GM12878 (cell line): Measurements from ENCODE around the gene GBGT1. TPM values are rescaled to one million over a fixed set of nuclear protein-coding genes. Genes with fewer than 3 reads are reported as not detected.
A peak's percentile ranks its signal among the peaks of the same experiment; 100 is the strongest.

Source experiments
- ATAC-seq: fragments of 200-7000 bp; cut with Tn5 transposase; 3 replicates; pipeline ENCODE4 v1.9.1; 2020; ENCODE audit warnings: mild to moderate bottlenecking, moderate library complexity
- BruUV-seq: library from RNA; stranded (reverse); fragments of 400-500 nt; replicated peaks from 2 replicates; lab custom pipeline; 2021; lab: Mats Ljungman, UMichigan
- CTCF ChIA-PET: fragments of 300-600 bp; sonication (Branson Sonifier 250); formaldehyde crosslinking; extraction: SDS; loops from one replicate; lab custom pipeline; 2021; ENCODE audit warnings: inconsistent platforms; lab: Yijun Ruan, JAX
- POLR2A ChIA-PET: fragments of 350-600 bp; formaldehyde crosslinking; extraction: SDS; loops from one replicate; lab custom pipeline; 2021; ENCODE audit warnings: inconsistent platforms; lab: Charles Lee
- RAD21 ChIA-PET: fragments of 300-600 bp; sonication (Branson Sonifier 250); formaldehyde crosslinking; loops from one replicate; lab custom pipeline; 2023; ENCODE audit warnings: antibody characterized with exemption; ENCODE audit not compliant: unreplicated experiment; lab: Charles Lee
- SMC1A ChIA-PET: fragments of 300-600 bp; sonication (Branson Sonifier 250); formaldehyde crosslinking; loops from one replicate; lab custom pipeline; 2023; ENCODE audit not compliant: unreplicated experiment, uncharacterized antibody; lab: Charles Lee
- DNase-seq: peaks from one replicate; pipeline ENCODE4 v3.0.0-alpha.2; 2011; ENCODE audit warnings: low read depth, low spot score
- FAIRE-seq: peaks from 3 replicates; lab custom pipeline; 2011; peaks lifted over from hg19 to GRCh38; lab: Jason Lieb, UNC
- H2AFZ ChIP-seq: 2 replicates; pipeline ENCODE4 v1.6.0; 2011; ENCODE audit warnings: low read depth, low read length, control low read depth; ENCODE audit not compliant: control insufficient read depth
- H3K27ac ChIP-seq: 2 replicates; pipeline ENCODE4 v1.5.1; 2011; ENCODE audit warnings: control low read depth; ENCODE audit not compliant: control insufficient read depth, insufficient read depth
- H3K27me3 ChIP-seq, 2 experiments: replicated peaks in 1 of 2; 2 replicates each; pipeline versions ENCODE4 v1.6.0 to v1.6.1; 2011; ENCODE audit warnings: low read length in 1 of 2; ENCODE audit not compliant: control insufficient read depth in 2 of 2, insufficient read depth in 2 of 2
- H3K36me3 ChIP-seq, 2 experiments: 2 replicates each; pipeline ENCODE4 v1.5.1; 2011; ENCODE audit warnings: low read length in 1 of 2; ENCODE audit not compliant: control insufficient read depth in 2 of 2, insufficient read depth in 2 of 2
- H3K4me1 ChIP-seq: 2 replicates; pipeline ENCODE4 v1.6.1; 2011; ENCODE audit warnings: mild to moderate bottlenecking, low read length, moderate library complexity, mixed read lengths; ENCODE audit not compliant: control insufficient read depth, insufficient read depth
- H3K4me2 ChIP-seq: 2 replicates; pipeline ENCODE4 v1.6.0; 2011; ENCODE audit warnings: control low read depth; ENCODE audit not compliant: control insufficient read depth, insufficient read depth
- H3K4me3 ChIP-seq: fragments of 200-600 bp; sonication (generic); 2 replicates; pipeline ENCODE4 v1.5.1; 2016
- H3K79me2 ChIP-seq: 2 replicates; pipeline ENCODE4 v1.6.0; 2011; ENCODE audit warnings: low read length; ENCODE audit not compliant: control insufficient read depth, insufficient read depth
- H3K9ac ChIP-seq: 2 replicates; pipeline ENCODE4 v1.8.0; 2011; ENCODE audit warnings: low read length, control low read depth, mixed read lengths; ENCODE audit not compliant: control insufficient read depth, insufficient read depth
- H3K9me3 ChIP-seq: replicated peaks from 3 replicates; pipeline ENCODE4 v1.5.1; 2011; ENCODE audit warnings: mild to moderate bottlenecking, low read length; ENCODE audit not compliant: control insufficient read depth, insufficient read depth
- H4K20me1 ChIP-seq: 2 replicates; pipeline ENCODE4 v1.6.0; 2011; ENCODE audit not compliant: control insufficient read depth, insufficient read depth
- BMI1 ChIP-seq: fragments of 450-650 bp; IDR thresholded peaks from 2 replicates; pipeline ENCODE4 v1.6.1; 2016; ENCODE audit warnings: mild to moderate bottlenecking, moderate library complexity, borderline replicate concordance
- JUND ChIP-seq: IDR thresholded peaks from 2 replicates; pipeline ENCODE4 v1.6.1; 2012; ENCODE audit warnings: low read depth, mild to moderate bottlenecking, low read length, improper control_type of control experiment, moderate library complexity
- NFIC ChIP-seq: IDR thresholded peaks from 2 replicates; pipeline ENCODE4 v1.6.1; 2012; ENCODE audit warnings: low read depth, mild to moderate bottlenecking, inconsistent platforms, low read length, moderate library complexity
- NFYA ChIP-seq: IDR thresholded peaks from 2 replicates; pipeline ENCODE4 v1.6.1; 2011; ENCODE audit warnings: low read depth, mild to moderate bottlenecking, low read length, improper control_type of control experiment, borderline replicate concordance
- ZSCAN29 ChIP-seq: fragments of 450-650 bp; IDR thresholded peaks from 2 replicates; pipeline ENCODE4 v1.6.1; 2017; ENCODE audit warnings: mild to moderate bottlenecking, moderate library complexity
- WGBS: methylation state at CpG from one replicate; pipeline ENCODE4 v1.1.6; 2016; ENCODE audit warnings: low lambda C conversion rate; ENCODE audit not compliant: insufficient replicate concordance, insufficient coverage; ENCODE audit errors: missing lambda C conversion rate; 5-methylcytosine and 5-hydroxymethylcytosine counted together
- in situ Hi-C: fragments of 300-500 bp; cut with MboI; formaldehyde crosslinking; loops from 9 replicates; pipeline ENCODE4 v1.14.3; 2018; ENCODE audit warnings: mixed read lengths
- intact Hi-C: fragments of 100-400 bp; cut with micrococcal nuclease; formaldehyde crosslinking; loops from one replicate; pipeline ENCODE4 v1.14.2; 2022; ENCODE audit not compliant: unreplicated experiment
- polyA plus RNA-seq, 11 experiments: library from polyadenylated mRNA; depleted of rRNA in 4 of 11; unstranded in 6 of 11; stranded (reverse) in 5 of 11; fragments of >200 nt; fragmentation: Nextera tagmentation in 4 of 11; fragmentation: Illumina TruSeq in 1 of 11; extraction: Ambion mirVana in 4 of 11; extraction: Trizol in 1 of 11; gene quantifications; 1 replicate in 1 of 11; 2 replicates in 10 of 11; pipeline versions ENCODE4 v1.2.1 to v1.2.3, GENCODE V29; 2011 to 2016; ENCODE audit warnings: inconsistent platforms in 2 of 11, missing spikeins in 2 of 11, low read depth in 1 of 11
- total RNA-seq, 4 experiments: library from RNA; depleted of rRNA in 3 of 4; stranded (reverse); fragments of >200 nt in 3 of 4; fragmentation: Illumina TruSeq in 1 of 4; extraction: Trizol in 1 of 4; gene quantifications; 2 replicates each; pipeline versions ENCODE4 v1.2.1 to v1.2.3, GENCODE V29; 2013 to 2021
- TF ChIP-seq, protein P1 (sequence below): IDR thresholded peaks from 2 replicates; pipeline ENCODE4 v1.6.1; 2011; ENCODE audit warnings: mild to moderate bottlenecking, low read depth, low read length, moderate library complexity; ENCODE audit not compliant: insufficient replicate concordance
- TF ChIP-seq, protein P2 (sequence below): IDR thresholded peaks from 2 replicates; pipeline ENCODE4 v1.6.1; 2011; ENCODE audit warnings: borderline replicate concordance, low read depth, mild to moderate bottlenecking, moderate library complexity, low read length; ENCODE audit not compliant: insufficient read depth, poor library complexity, severe bottlenecking
- TF ChIP-seq, protein P3 (sequence below): fragments of 450-650 bp; IDR thresholded peaks from 2 replicates; pipeline ENCODE4 v1.6.1; 2017; ENCODE audit warnings: mild to moderate bottlenecking, moderate library complexity
- TF ChIP-seq, protein P4 (sequence below): fragments of 450-650 bp; IDR thresholded peaks from 2 replicates; pipeline ENCODE4 v1.6.1; 2014; ENCODE audit warnings: mild to moderate bottlenecking

Gene GBGT1
- total and polyA plus RNA-seq, 10 of the 15 experiments (the other 5 are each of a cell fraction or from before 2014, with no cell fraction given) = 0.08 to 1.9 (median 0.49) TPM

DNA sequence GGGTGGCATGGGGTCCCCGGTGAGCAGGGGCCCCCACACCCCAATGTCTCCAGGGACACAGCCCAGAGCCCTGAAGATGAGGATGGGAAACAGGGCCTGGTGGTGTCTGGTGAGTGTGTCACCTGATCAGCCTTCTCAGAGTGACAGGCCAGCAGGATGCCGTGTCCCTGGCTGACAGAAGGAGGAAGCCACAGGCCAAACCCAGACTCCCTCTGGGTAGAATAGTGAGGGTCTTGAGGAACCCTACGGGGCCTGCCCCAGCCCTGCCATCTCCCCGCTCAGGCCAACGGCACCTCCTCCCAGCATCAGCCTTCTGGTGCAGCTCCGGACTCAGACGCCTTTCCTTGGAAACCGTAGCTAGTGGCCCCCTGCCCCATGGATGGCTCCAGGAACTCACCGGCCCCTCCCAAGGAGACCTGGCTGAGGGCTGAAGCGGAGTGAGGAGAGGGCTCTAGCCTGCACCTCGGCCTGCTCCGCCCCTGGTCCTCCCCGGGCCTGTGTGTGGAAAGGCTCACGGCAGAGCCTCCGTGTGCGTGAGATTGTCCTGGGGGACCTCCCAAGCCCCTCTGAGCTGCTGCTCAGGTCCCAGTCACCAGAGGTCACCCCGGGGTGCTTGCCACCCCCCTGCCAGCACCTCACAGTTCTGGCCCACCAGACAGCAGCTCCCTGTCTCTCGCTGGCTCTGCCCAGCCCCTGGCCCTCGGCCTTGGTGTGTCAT, 48.7 kb downstream of the GBGT1 start:
- ChIA-PET POLR2A (interaction anchor here (0.6 to 7.3 kb wide), 11 partner anchors 9 to 910 kb away, joined by 3 to 66 read pairs (median 17); partner anchors contain the start of genes BRD3OS, GTF3C5 and SLC2A6), SMC1A (interaction anchor here (0.8 to 3.9 kb wide), 11 partner anchors 11 to 93 kb away, joined by 3 to 44 read pairs (median 4); no protein-coding TSS in a partner anchor), RAD21 (interaction anchor here (0.7 to 14.4 kb wide), 7 partner anchors 11 to 84 kb away, joined by 3 to 219 read pairs (median 5); partner anchors contain the start of gene GTF3C5), CTCF (interaction anchor here (0.7 to 22.5 kb wide), 14 partner anchors 8 to 93 kb away, joined by 3 to 401 read pairs (median 4); no protein-coding TSS in a partner anchor)
- Histone ChIP-seq H3K9me3 (no peaks in the 10 kb centered on the region), H3K36me3 (peaks cover 3 to 6% of the 10 kb centered on the region in 2 experiments; a peak in 3 of 4 replicates), H3K4me2 (peak overlapping the region; percentile 87), H3K27me3 (no peaks in the 10 kb centered on the region), H2AFZ (no peak overlapping the region), H3K4me1 (peaks cover 67% of the 10 kb centered on the region), H4K20me1 (no peaks in the 10 kb centered on the region; the same call in 1 of the 2 replicates), H3K27ac (peak overlapping the region; percentile 88), H3K9ac (peak overlapping the region; percentile 73), H3K4me3 (peak overlapping the region; percentile 63; the same call in 1 of the 2 replicates), H3K79me2 (peaks cover 68% of the 10 kb centered on the region)
- intact Hi-C loops = loop anchor here (2.0 kb wide), 1 partner anchor 30 kb away; no protein-coding TSS in a partner anchor
- ATAC-seq (peak; percentile 49), DNase-seq (no peak), FAIRE-seq (no peak)
- 33% methylated on average over 17 of the region's 19 CpGs for WGBS
- BruUV-seq = no TSS peak
- in situ Hi-C loops = no loop called here
- TF ChIP-seq JUND (no peak), BMI1 (no peak), NFIC (no peak), ZSCAN29 (no peak), NFYA (no peak)
- TF ChIP-seq, protein P1, sequence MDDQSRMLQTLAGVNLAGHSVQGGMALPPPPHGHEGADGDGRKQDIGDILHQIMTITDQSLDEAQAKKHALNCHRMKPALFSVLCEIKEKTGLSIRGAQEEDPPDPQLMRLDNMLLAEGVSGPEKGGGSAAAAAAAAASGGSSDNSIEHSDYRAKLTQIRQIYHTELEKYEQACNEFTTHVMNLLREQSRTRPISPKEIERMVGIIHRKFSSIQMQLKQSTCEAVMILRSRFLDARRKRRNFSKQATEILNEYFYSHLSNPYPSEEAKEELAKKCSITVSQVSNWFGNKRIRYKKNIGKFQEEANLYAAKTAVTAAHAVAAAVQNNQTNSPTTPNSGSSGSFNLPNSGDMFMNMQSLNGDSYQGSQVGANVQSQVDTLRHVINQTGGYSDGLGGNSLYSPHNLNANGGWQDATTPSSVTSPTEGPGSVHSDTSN = peak; percentile 81
- TF ChIP-seq, protein P2, sequence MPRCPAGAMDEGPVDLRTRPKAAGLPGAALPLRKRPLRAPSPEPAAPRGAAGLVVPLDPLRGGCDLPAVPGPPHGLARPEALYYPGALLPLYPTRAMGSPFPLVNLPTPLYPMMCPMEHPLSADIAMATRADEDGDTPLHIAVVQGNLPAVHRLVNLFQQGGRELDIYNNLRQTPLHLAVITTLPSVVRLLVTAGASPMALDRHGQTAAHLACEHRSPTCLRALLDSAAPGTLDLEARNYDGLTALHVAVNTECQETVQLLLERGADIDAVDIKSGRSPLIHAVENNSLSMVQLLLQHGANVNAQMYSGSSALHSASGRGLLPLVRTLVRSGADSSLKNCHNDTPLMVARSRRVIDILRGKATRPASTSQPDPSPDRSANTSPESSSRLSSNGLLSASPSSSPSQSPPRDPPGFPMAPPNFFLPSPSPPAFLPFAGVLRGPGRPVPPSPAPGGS = no peak
- TF ChIP-seq, protein P3, sequence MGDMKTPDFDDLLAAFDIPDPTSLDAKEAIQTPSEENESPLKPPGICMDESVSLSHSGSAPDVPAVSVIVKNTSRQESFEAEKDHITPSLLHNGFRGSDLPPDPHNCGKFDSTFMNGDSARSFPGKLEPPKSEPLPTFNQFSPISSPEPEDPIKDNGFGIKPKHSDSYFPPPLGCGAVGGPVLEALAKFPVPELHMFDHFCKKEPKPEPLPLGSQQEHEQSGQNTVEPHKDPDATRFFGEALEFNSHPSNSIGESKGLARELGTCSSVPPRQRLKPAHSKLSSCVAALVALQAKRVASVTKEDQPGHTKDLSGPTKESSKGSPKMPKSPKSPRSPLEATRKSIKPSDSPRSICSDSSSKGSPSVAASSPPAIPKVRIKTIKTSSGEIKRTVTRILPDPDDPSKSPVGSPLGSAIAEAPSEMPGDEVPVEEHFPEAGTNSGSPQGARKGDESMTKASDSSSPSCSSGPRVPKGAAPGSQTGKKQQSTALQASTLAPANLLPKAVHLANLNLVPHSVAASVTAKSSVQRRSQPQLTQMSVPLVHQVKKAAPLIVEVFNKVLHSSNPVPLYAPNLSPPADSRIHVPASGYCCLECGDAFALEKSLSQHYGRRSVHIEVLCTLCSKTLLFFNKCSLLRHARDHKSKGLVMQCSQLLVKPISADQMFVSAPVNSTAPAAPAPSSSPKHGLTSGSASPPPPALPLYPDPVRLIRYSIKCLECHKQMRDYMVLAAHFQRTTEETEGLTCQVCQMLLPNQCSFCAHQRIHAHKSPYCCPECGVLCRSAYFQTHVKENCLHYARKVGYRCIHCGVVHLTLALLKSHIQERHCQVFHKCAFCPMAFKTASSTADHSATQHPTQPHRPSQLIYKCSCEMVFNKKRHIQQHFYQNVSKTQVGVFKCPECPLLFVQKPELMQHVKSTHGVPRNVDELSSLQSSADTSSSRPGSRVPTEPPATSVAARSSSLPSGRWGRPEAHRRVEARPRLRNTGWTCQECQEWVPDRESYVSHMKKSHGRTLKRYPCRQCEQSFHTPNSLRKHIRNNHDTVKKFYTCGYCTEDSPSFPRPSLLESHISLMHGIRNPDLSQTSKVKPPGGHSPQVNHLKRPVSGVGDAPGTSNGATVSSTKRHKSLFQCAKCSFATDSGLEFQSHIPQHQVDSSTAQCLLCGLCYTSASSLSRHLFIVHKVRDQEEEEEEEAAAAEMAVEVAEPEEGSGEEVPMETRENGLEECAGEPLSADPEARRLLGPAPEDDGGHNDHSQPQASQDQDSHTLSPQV = no peak
- TF ChIP-seq, protein P4, sequence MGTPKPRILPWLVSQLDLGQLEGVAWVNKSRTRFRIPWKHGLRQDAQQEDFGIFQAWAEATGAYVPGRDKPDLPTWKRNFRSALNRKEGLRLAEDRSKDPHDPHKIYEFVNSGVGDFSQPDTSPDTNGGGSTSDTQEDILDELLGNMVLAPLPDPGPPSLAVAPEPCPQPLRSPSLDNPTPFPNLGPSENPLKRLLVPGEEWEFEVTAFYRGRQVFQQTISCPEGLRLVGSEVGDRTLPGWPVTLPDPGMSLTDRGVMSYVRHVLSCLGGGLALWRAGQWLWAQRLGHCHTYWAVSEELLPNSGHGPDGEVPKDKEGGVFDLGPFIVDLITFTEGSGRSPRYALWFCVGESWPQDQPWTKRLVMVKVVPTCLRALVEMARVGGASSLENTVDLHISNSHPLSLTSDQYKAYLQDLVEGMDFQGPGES = no peak
